ENCODE data around the gene MAN2A2.

Gene MAN2A2

GRCh38 chr15:90957031-90957790, 54.1 kb downstream of the MAN2A2 start:
- CTCF ChIA-PET, result interaction anchor here (0.6 to 8.4 kb wide), 17 partner anchors 9 to 1761 kb away, joined by 3 to 77 read pairs (median 5); partner anchors contain the start of genes HDDC3, UNC45A and VPS33B
- no peak for DNase-seq (ENCODE audit: extremely low spot score)
- POLR2A ChIA-PET, result interaction anchor here (0.9 to 6.2 kb wide), 4 partner anchors 22 to 64 kb away, joined by 3 to 60 read pairs (median 9); partner anchors contain the start of genes HDDC3 and UNC45A
- no peak for TF ChIP-seq ARNT (IDR thresholded peaks at IDR 0.05)
- no peak for TF ChIP-seq TARDBP (IDR thresholded peaks at IDR 0.05)
- TF ChIP-seq PKNOX1 (IDR thresholded peaks at IDR 0.05), result no peak
- no peak for TF ChIP-seq ZNF384 (IDR thresholded peaks at IDR 0.05)
- no peak for TF ChIP-seq NFRKB (IDR thresholded peaks at IDR 0.05)

GRCh38 chr15:90957791-90958190, 54.7 kb downstream of the MAN2A2 start:
- TF ChIP-seq FOXM1 (IDR thresholded peaks at IDR 0.05; ENCODE audit: borderline replicate concordance), result no peak
- no peak for TF ChIP-seq SUZ12 (IDR thresholded peaks at IDR 0.05)
- TF ChIP-seq HDGF (IDR thresholded peaks at IDR 0.05; ENCODE audit: borderline replicate concordance), result no peak
- no peak for TF ChIP-seq L3MBTL2 (conservative IDR thresholded peaks at IDR 0.05)
- TF ChIP-seq ZNF384 (IDR thresholded peaks at IDR 0.05), result no peak
- TF ChIP-seq FOXA1 (IDR thresholded peaks at IDR 0.05), result no peak
- no peak for TF ChIP-seq LEF1 (IDR thresholded peaks at IDR 0.05; ENCODE audit: borderline replicate concordance)
- no peak for TF ChIP-seq ELF4 (IDR thresholded peaks at IDR 0.05)
- TF ChIP-seq SP1 (IDR thresholded peaks at IDR 0.05), result no peak
- TF ChIP-seq ARNT (IDR thresholded peaks at IDR 0.05), result no peak
- no peak for TF ChIP-seq FOXK2 (IDR thresholded peaks at IDR 0.05)
- TF ChIP-seq NFRKB (IDR thresholded peaks at IDR 0.05), result no peak
- TF ChIP-seq CTBP1 (IDR thresholded peaks at IDR 0.05; ENCODE audit: borderline replicate concordance), result no peak
- DNase-seq (ENCODE audit: extremely low spot score), result no peak
- CTCF ChIA-PET, result interaction anchor here (1.1 to 8.4 kb wide), 4 partner anchors 8 to 75 kb away, joined by 3 to 77 read pairs (median 12); partner anchors contain the start of genes HDDC3, UNC45A and VPS33B
- POLR2A ChIA-PET, result interaction anchor here (0.9 to 6.2 kb wide), 4 partner anchors 26 to 64 kb away, joined by 3 to 60 read pairs (median 3); partner anchors contain the start of genes HDDC3 and PRC1

- CTCF ChIA-PET, result interaction anchor here (0.7 to 8.4 kb wide), 2 partner anchors 25 to 1380 kb away, joined by 3 to 77 read pairs; partner anchors contain the start of genes HDDC3 and UNC45A
- POLR2A ChIA-PET, result interaction anchor here (1.4 to 6.2 kb wide), 2 partner anchors 28 to 36 kb away, joined by 3 to 60 read pairs; partner anchors contain the start of genes HDDC3 and PRC1
- DNase-seq (ENCODE audit: extremely low spot score), result no peak
- TF ChIP-seq FOXM1 (IDR thresholded peaks at IDR 0.05; ENCODE audit: borderline replicate concordance) (no peak), FOXA1 (IDR thresholded peaks at IDR 0.05) (no peak)
These were observed 56.0 kb downstream of the MAN2A2 start for GRCh38 chr15:90959028-90959595.

GRCh38 chr15:90959894-90960293, 56.8 kb downstream of the MAN2A2 start:
- no peak for DNase-seq (ENCODE audit: extremely low spot score)
- ChIA-PET POLR2A (interaction anchor here (0.9 kb wide), 1 partner anchor 25 kb away, joined by 4 read pairs; the partner anchor contains the start of gene UNC45A), CTCF (interaction anchor here (0.8 to 8.4 kb wide), 3 partner anchors 26 to 90 kb away, joined by 3 to 77 read pairs (median 4); partner anchors contain the start of genes HDDC3 and UNC45A)
- TF ChIP-seq FOXK2 (IDR thresholded peaks at IDR 0.05) (no peak), L3MBTL2 (conservative IDR thresholded peaks at IDR 0.05) (no peak), FOXM1 (IDR thresholded peaks at IDR 0.05; ENCODE audit: borderline replicate concordance) (no peak), LEF1 (IDR thresholded peaks at IDR 0.05; ENCODE audit: borderline replicate concordance) (no peak), ARNT (IDR thresholded peaks at IDR 0.05) (no peak), ZNF384 (IDR thresholded peaks at IDR 0.05) (no peak), ELF4 (IDR thresholded peaks at IDR 0.05) (no peak), BHLHE40 (IDR thresholded peaks at IDR 0.05; ENCODE audit: borderline replicate concordance) (no peak), PKNOX1 (IDR thresholded peaks at IDR 0.05) (no peak)

- POLR2A ChIA-PET, result interaction anchor here (0.9 to 1.0 kb wide), 2 partner anchors 8 to 26 kb away, joined by 3 to 4 read pairs; partner anchors contain the start of gene UNC45A
- TF ChIP-seq FOXK2 (IDR thresholded peaks at IDR 0.05) (no peak), ELF4 (IDR thresholded peaks at IDR 0.05) (no peak), SUZ12 (IDR thresholded peaks at IDR 0.05) (no peak), PKNOX1 (IDR thresholded peaks at IDR 0.05) (no peak), TARDBP (IDR thresholded peaks at IDR 0.05) (no peak), L3MBTL2 (conservative IDR thresholded peaks at IDR 0.05) (no peak), ZNF384 (IDR thresholded peaks at IDR 0.05) (no peak), FOXA1 (IDR thresholded peaks at IDR 0.05) (no peak), FOXM1 (IDR thresholded peaks at IDR 0.05; ENCODE audit: borderline replicate concordance) (no peak), BHLHE40 (IDR thresholded peaks at IDR 0.05; ENCODE audit: borderline replicate concordance) (no peak)
These were observed 57.4 kb downstream of the MAN2A2 start for GRCh38 chr15:90960298-90961091.

More at GRCh38 chr15:90960298-90961091, 57.4 kb downstream of the MAN2A2 start:
- CTCF ChIA-PET, result interaction anchor here (0.8 to 8.4 kb wide), 3 partner anchors 26 to 89 kb away, joined by 3 to 77 read pairs (median 4); partner anchors contain the start of genes HDDC3 and UNC45A
- no peak for DNase-seq (ENCODE audit: extremely low spot score)

All from HEK293T (cell line).